ENCODE data around the gene ADAM19.

DNA sequence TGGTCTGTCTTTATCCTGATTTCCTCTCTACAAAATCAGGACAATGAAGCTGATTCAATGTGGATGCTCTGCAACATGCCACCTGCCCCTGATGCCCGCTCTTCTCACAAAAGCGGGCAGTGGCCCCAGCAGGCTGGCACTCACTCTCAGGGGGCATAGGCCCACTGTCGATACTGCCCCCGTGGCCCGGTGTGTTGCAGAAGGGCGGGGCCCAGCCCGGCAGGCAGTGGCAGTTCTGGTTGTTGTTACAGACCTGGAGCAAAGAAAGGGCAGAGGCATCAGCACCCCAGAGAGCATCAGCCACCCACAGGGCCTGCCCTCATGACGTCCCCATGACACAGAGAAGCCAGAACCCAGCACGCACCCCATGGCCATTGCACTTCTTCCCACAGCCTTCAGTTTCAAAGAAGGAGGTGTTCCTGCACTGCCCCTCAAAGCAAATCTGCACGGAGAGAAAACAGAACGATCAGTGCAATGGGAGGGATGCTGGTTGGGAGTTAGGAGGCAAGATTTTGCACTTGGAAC is 84.0 kb downstream of the ADAM19 start:
- TF ChIP-seq, protein P1, sequence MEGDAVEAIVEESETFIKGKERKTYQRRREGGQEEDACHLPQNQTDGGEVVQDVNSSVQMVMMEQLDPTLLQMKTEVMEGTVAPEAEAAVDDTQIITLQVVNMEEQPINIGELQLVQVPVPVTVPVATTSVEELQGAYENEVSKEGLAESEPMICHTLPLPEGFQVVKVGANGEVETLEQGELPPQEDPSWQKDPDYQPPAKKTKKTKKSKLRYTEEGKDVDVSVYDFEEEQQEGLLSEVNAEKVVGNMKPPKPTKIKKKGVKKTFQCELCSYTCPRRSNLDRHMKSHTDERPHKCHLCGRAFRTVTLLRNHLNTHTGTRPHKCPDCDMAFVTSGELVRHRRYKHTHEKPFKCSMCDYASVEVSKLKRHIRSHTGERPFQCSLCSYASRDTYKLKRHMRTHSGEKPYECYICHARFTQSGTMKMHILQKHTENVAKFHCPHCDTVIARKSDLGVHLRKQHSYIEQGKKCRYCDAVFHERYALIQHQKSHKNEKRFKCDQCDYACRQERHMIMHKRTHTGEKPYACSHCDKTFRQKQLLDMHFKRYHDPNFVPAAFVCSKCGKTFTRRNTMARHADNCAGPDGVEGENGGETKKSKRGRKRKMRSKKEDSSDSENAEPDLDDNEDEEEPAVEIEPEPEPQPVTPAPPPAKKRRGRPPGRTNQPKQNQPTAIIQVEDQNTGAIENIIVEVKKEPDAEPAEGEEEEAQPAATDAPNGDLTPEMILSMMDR (conservative IDR thresholded peaks at IDR 0.05 in 1 of 2, IDR thresholded peaks at IDR 0.05 in 1 of 2; ENCODE audit: low read depth in 1 of 2, low read length in 2 of 2) = no peak
- TF ChIP-seq EZH2 (IDR thresholded peaks at IDR 0.05; ENCODE audit: low read length, missing control alignments) = no peak
